Kidney (tissue), 14 donors: Measurements from ENCODE around the gene MAN1A2. TPM values are rescaled to one million over a fixed set of nuclear protein-coding genes. Genes with fewer than 3 reads are reported as not detected.

Experiments
- DNase-seq, 5 donors: peaks; one replicate each; pipeline ENCODE4 v3.0.0-alpha.2; 2013 to 2020
- FAIRE-seq: peaks from 2 replicates; lab custom pipeline; 2012; peaks lifted over from hg19 to GRCh38; lab: Jason Lieb, UNC
- H3K27ac ChIP-seq, 2 donors: one replicate each; pipeline ENCODE4 v1.7.0; 2013; ENCODE audit warnings: low read depth in 2 of 2, low read length in 2 of 2, inconsistent platforms in 1 of 2
- H3K27me3 ChIP-seq: one replicate; pipeline ENCODE4 v1.7.1; 2013; ENCODE audit warnings: low read length, inconsistent platforms; ENCODE audit not compliant: control insufficient read depth, insufficient read depth
- H3K36me3 ChIP-seq, 3 donors: one replicate each; pipeline versions ENCODE4 v1.7.0 to v1.7.1; 2013; ENCODE audit warnings: low read length in 3 of 3, control low read depth in 1 of 3, inconsistent platforms in 1 of 3; ENCODE audit not compliant: insufficient read depth in 3 of 3, control insufficient read depth in 2 of 3
- H3K4me1 ChIP-seq, 3 donors: one replicate each; pipeline versions ENCODE4 v1.7.0 to v1.7.1; 2013; ENCODE audit warnings: low read length in 3 of 3, inconsistent platforms in 1 of 3, low read depth in 1 of 3; ENCODE audit not compliant: control insufficient read depth in 2 of 3, insufficient read depth in 2 of 3
- H3K4me3 ChIP-seq, 3 donors: one replicate each; pipeline versions ENCODE4 v1.7.0 to v1.8.1; 2013; ENCODE audit warnings: low read length in 3 of 3, control low read depth in 1 of 3, inconsistent platforms in 1 of 3
- H3K9ac ChIP-seq, 3 donors: one replicate each; pipeline versions ENCODE4 v1.7.0 to v1.7.1; 2013; ENCODE audit warnings: low read length in 3 of 3, control low read depth in 1 of 3, inconsistent platforms in 1 of 3
- H3K9me3 ChIP-seq, 3 donors: one replicate each; pipeline versions ENCODE4 v1.7.0 to v1.7.1; 2013; ENCODE audit warnings: low read length in 3 of 3, control low read depth in 1 of 3, inconsistent platforms in 1 of 3; ENCODE audit not compliant: control insufficient read depth in 2 of 3, insufficient read depth in 1 of 3
- intact Hi-C: fragments of 100-400 bp; cut with DNase I; formaldehyde crosslinking; loops from one replicate; pipeline ENCODE4 v1.11.1; 2022
- polyA plus RNA-seq: library from polyadenylated mRNA; stranded (reverse); fragments of 350-450 nt; fragmentation: Illumina TruSeq; extraction: RNeasy Lipid Tissue Mini Kit (QIAGEN cat#74804); gene quantifications from one replicate; pipeline ENCODE4 v1.2.3, GENCODE V29; 2014; ENCODE audit warnings: low read depth, low replicate concordance; ENCODE audit not compliant: insufficient read depth
- total RNA-seq: library from RNA; stranded (reverse); fragmentation: NEBNext Ultra II Directional; extraction: Animal tissue kit (Norgen Biotek cat#: 25700); gene quantifications from one replicate; pipeline ENCODE4 v1.2.1, GENCODE V29; 2021
- TF ChIP-seq, protein P1 (sequence below): IDR thresholded peaks from 3 replicates; pipeline ENCODE4 v1.5.1; 2012; ENCODE audit warnings: mild to moderate bottlenecking, moderate library complexity, borderline replicate concordance; ENCODE audit not compliant: insufficient read depth; ENCODE audit errors: extremely low read depth
- donor health status: control.
- donor health status: control.
- donor health status: control.
- donor health status: control.
- donor health status: control.
- donor health status: DM: yes; HTN: yes; CAD: no.
- donor health status: Normal renal cell carcinoma (clear cell type).

The MAN1A2 gene
- total and polyA plus RNA-seq, 2 donors from 2014 or later, result 8.0 to 54.4 TPM

DNA sequence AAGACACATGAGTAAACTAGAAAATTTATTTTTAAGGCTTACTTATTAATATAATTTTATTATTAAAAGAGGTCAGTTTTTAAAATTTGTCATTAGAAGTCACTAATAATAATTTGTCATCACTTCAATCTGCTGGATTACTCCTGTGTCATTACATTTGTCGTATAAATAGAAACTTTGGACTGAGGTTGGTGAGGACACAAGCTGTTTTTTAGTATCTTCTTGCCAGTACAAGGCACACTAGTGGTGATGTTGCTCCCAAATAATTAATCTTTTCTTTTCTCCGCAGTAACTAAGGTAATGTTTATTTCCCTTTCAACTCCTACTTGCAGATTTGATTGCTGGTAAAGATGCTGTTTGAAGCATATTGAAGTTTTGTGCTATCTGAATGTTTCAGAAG is 179.2 kb downstream of the MAN1A2 start:
- H3K4me3 ChIP-seq, result no peak overlapping the region
- no peaks in the 10 kb centered on the region for H3K4me1 ChIP-seq
- no peaks in the 10 kb centered on the region for H3K36me3 ChIP-seq
- no peaks in the 10 kb centered on the region for H3K27me3 ChIP-seq
- H3K27ac ChIP-seq, result no peak overlapping the region
- intact Hi-C loops, result no loop called here
- H3K9me3 ChIP-seq, result no peaks in the 10 kb centered on the region
- DNase-seq (no peak), FAIRE-seq (no peak)
- no peak overlapping the region for H3K9ac ChIP-seq
- TF ChIP-seq, protein P1, sequence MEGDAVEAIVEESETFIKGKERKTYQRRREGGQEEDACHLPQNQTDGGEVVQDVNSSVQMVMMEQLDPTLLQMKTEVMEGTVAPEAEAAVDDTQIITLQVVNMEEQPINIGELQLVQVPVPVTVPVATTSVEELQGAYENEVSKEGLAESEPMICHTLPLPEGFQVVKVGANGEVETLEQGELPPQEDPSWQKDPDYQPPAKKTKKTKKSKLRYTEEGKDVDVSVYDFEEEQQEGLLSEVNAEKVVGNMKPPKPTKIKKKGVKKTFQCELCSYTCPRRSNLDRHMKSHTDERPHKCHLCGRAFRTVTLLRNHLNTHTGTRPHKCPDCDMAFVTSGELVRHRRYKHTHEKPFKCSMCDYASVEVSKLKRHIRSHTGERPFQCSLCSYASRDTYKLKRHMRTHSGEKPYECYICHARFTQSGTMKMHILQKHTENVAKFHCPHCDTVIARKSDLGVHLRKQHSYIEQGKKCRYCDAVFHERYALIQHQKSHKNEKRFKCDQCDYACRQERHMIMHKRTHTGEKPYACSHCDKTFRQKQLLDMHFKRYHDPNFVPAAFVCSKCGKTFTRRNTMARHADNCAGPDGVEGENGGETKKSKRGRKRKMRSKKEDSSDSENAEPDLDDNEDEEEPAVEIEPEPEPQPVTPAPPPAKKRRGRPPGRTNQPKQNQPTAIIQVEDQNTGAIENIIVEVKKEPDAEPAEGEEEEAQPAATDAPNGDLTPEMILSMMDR, result no peak

DNA sequence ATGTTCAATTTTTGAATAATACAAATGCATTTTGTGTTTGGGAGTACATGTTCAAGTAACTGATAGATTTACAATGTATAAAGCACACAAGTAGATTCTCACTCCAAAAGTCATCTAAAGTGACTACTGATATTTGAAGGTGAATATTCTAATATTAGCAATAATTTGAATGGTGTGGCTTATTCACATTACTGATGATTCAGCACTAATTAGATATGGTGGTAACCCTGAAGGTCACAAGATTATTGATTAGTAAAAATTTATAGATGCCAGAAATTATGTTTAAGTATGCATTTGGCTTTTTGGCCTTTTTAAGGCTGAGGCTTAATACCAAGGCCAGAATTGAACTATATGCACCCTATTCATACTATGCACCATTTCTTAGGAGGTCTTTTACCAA is 186.2 kb downstream of the MAN1A2 start:
- Histone ChIP-seq H3K9me3 (no peaks in the 10 kb centered on the region), H3K27ac (no peak overlapping the region), H3K4me3 (no peak overlapping the region), H3K27me3 (no peaks in the 10 kb centered on the region), H3K9ac (no peak overlapping the region), H3K36me3 (no peaks in the 10 kb centered on the region), H3K4me1 (no peaks in the 10 kb centered on the region)
- DNase-seq (no peak), FAIRE-seq (no peak)
- intact Hi-C loops, result no loop called here
- TF ChIP-seq, protein P1, result no peak

DNA sequence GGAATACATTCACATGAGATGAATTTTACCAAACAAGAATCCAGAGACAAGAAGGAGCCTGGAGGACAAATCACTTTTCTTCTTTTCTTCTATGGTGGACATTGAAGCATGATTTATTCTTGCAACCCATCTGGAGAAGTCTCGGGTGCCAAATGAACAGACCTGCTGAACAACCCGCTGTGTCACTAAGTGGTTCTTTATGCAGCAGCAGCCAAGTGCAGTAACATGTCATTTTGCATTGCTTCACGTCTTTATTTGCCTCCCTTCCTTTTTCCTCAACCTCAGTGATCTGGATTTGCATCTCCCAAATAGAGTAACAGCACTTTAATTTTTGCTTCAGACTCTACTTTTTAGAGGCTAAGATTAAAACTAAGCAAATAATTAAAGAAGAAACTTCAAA is 188.6 kb downstream of the MAN1A2 start:
- no peaks in the 10 kb centered on the region for H3K4me1 ChIP-seq
- H3K4me3 ChIP-seq, result no peak overlapping the region
- no peak overlapping the region for H3K9ac ChIP-seq
- TF ChIP-seq, protein P1, result no peak
- FAIRE-seq, result no peak
- H3K27me3 ChIP-seq, result no peaks in the 10 kb centered on the region
- intact Hi-C loops, result no loop called here
- H3K27ac ChIP-seq, result no peak overlapping the region
- H3K9me3 ChIP-seq, result no peaks in the 10 kb centered on the region
- no peak for DNase-seq
- no peaks in the 10 kb centered on the region for H3K36me3 ChIP-seq

DNA sequence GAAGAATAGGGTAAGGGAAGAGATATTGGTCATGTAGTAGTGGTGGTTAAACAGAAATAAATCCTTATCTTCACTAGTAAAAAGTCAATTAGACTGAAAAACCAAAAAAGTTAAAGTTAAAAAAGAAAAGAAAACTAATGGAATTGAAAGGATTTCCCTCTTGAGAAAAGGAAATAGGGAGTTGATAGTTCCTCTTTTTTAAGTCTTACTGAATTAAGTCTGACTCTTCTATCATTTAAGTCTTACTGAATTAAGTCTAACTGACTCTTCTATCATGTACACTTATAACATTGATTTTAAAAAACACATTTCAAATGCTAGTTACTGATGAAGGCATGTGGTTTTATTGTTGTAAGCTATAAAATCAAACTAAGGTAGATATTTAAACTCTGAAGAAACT is 189.1 kb downstream of the MAN1A2 start:
- H3K9ac ChIP-seq, result no peak overlapping the region
- no peak overlapping the region for H3K4me3 ChIP-seq
- no peaks in the 10 kb centered on the region for H3K9me3 ChIP-seq
- no peak overlapping the region for H3K27ac ChIP-seq
- DNase-seq (no peak), FAIRE-seq (no peak)
- H3K36me3 ChIP-seq, result no peaks in the 10 kb centered on the region
- H3K4me1 ChIP-seq, result no peaks in the 10 kb centered on the region
- H3K27me3 ChIP-seq, result no peaks in the 10 kb centered on the region
- intact Hi-C loops, result no loop called here
- TF ChIP-seq, protein P1, result no peak
